Mammary epithelial cell (primary cell): ENCODE data around the gene ZC3H18.

Experiments used
- CTCF ChIP-seq, 2 donors: IDR thresholded peaks in 1 of 2; conservative IDR thresholded peaks in 1 of 2; 2 replicates each; pipeline ENCODE4 v1.5.1; 2011 to 2012; ENCODE audit warnings: inconsistent platforms in 2 of 2, low read length in 2 of 2, mild to moderate bottlenecking in 2 of 2, control low read depth in 1 of 2, low read depth in 1 of 2; ENCODE audit not compliant: insufficient read depth in 1 of 2; ENCODE audit errors: extremely low read depth in 1 of 2
- EZH2 ChIP-seq: IDR thresholded peaks from 2 replicates; pipeline ENCODE4 v1.6.1; 2012; ENCODE audit warnings: low read length, inconsistent platforms, borderline replicate concordance

- TF ChIP-seq CTCF (conservative IDR thresholded peaks at IDR 0.05 in 1 of 2, IDR thresholded peaks at IDR 0.05 in 1 of 2; ENCODE audit: extremely low read depth in 1 of 2, insufficient read depth in 1 of 2, low read depth in 1 of 2, low read length in 2 of 2): no peak
- TF ChIP-seq EZH2: no peak
These were observed 57.6 kb downstream of the ZC3H18 start for GRCh38 chr16:88627531-88628411.
